Left ventricle myocardium inferior (tissue), 1 donor: ENCODE measurements around the gene CNTNAP2. TPM values are rescaled to one million over a fixed set of nuclear protein-coding genes. Genes with fewer than 3 reads are reported as not detected.

ENCODE experiments used
- DNase-seq: peaks from one replicate; pipeline ENCODE4 v3.0.0-alpha.2; 2020
- H3K27ac ChIP-seq: fragments of 200-600 bp; replicated peaks from 2 replicates; pipeline ENCODE4 v1.8.0; 2021
- H3K27me3 ChIP-seq: fragments of 200-600 bp; 2 replicates; pipeline ENCODE4 v1.8.0; 2021; ENCODE audit warnings: low read depth
- H3K36me3 ChIP-seq: fragments of 200-600 bp; 2 replicates; pipeline ENCODE4 v1.8.0; 2021
- H3K4me1 ChIP-seq: fragments of 200-600 bp; 2 replicates; pipeline ENCODE4 v1.8.0; 2021
- H3K4me3 ChIP-seq: fragments of 200-600 bp; 2 replicates; pipeline ENCODE4 v1.8.0; 2021; ENCODE audit warnings: mild to moderate bottlenecking, moderate library complexity
- H3K9me3 ChIP-seq: fragments of 200-600 bp; replicated peaks from 2 replicates; pipeline ENCODE4 v1.8.0; 2021
- CTCF ChIP-seq: fragments of 200-600 bp; IDR thresholded peaks from 2 replicates; pipeline ENCODE4 v1.8.0; 2021; ENCODE audit warnings: antibody characterized with exemption, mild to moderate bottlenecking, borderline replicate concordance
- intact Hi-C: fragments of 100-400 bp; cut with micrococcal nuclease; formaldehyde crosslinking; loops from one replicate; pipeline ENCODE4 v1.11.0; 2022
- total RNA-seq: library from RNA; stranded (reverse); fragmentation: NEBNext Ultra II Directional; extraction: Animal tissue kit (Norgen Biotek cat#: 25700); gene quantifications from one replicate; pipeline ENCODE4 v1.2.1, GENCODE V29; 2021
- donor health status: DM: no; HTN: yes; CAD: no; lungs with severe emphysema.

The CNTNAP2 gene
- total RNA-seq, 1 donor from 2014 or later, result 0.99 TPM

GRCh38 chr7:146698995-146699610 lies 582.5 kb downstream of the CNTNAP2 start:
- no peak for DNase-seq
- Histone ChIP-seq H3K27ac (no peak overlapping the region), H3K36me3 (no peaks in the 10 kb centered on the region), H3K9me3 (no peaks in the 10 kb centered on the region), H3K27me3 (no peaks in the 10 kb centered on the region), H3K4me3 (no peak overlapping the region), H3K4me1 (no peaks in the 10 kb centered on the region)
- intact Hi-C loops, result no loop called here
- TF ChIP-seq CTCF, result no peak

DNA sequence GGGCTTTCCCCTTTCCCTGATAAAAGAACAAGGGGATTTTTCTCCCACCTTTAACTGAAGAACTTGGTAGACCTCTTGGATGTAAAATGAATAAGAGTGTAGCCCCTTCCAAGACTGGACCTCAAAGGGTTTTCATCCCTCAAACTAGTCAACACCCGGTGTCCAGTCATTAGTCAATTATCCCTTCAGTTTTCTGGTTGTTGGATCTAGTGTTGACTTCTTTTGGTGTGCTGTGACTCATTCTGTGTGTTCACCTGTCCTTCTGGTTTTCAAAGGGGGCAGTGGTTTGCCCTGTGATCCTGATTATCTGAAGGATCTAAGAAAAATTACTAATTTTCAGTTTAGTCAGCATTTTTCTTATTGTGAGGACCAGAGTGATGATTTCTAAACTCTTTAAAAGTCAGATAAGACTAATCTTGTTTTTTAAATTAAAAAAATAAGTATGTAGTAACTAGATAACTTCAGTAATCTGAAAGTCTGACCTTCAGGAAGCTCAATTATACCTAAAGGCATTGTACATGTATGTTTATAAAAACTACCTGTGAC lies 583.5 kb downstream of the CNTNAP2 start:
- H3K27me3 ChIP-seq, result no peaks in the 10 kb centered on the region
- no peak for DNase-seq
- H3K4me3 ChIP-seq, result no peak overlapping the region
- no peak overlapping the region for H3K27ac ChIP-seq
- no peak for TF ChIP-seq CTCF
- intact Hi-C loops, result no loop called here
- no peaks in the 10 kb centered on the region for H3K36me3 ChIP-seq
- H3K9me3 ChIP-seq, result no peaks in the 10 kb centered on the region
- no peaks in the 10 kb centered on the region for H3K4me1 ChIP-seq

- Histone ChIP-seq H3K27ac (no peak overlapping the region), H3K4me1 (no peaks in the 10 kb centered on the region), H3K36me3 (no peaks in the 10 kb centered on the region), H3K27me3 (no peaks in the 10 kb centered on the region), H3K9me3 (no peaks in the 10 kb centered on the region), H3K4me3 (no peak overlapping the region)
- TF ChIP-seq CTCF, result no peak
- no peak for DNase-seq
- intact Hi-C loops, result no loop called here
Measured at GRCh38 chr7:146701166-146701565, 584.6 kb downstream of the CNTNAP2 start.

DNA sequence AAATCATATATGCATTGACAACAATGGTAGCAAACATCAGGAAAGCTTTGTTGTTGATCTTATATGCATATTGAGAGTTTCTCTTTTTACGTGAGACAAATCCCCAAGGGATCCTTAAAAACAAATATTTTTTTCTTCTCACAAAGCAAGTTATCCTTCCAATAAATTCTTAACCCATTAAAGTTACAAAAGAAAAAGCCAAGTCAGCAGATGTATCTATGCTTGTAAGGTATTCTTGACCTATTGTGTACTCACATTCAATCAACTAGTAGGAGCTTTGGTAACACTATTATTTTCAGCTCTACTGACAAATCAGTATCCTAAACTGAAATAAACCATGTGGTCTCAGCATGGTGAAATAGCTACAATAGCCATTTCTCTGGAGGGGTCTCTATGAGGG lies 586.3 kb downstream of the CNTNAP2 start:
- H3K27ac ChIP-seq, result no peak overlapping the region
- H3K36me3 ChIP-seq, result no peaks in the 10 kb centered on the region
- H3K4me1 ChIP-seq, result no peaks in the 10 kb centered on the region
- intact Hi-C loops, result no loop called here
- DNase-seq, result no peak
- no peaks in the 10 kb centered on the region for H3K9me3 ChIP-seq
- no peaks in the 10 kb centered on the region for H3K27me3 ChIP-seq
- no peak for TF ChIP-seq CTCF
- H3K4me3 ChIP-seq, result no peak overlapping the region

DNA sequence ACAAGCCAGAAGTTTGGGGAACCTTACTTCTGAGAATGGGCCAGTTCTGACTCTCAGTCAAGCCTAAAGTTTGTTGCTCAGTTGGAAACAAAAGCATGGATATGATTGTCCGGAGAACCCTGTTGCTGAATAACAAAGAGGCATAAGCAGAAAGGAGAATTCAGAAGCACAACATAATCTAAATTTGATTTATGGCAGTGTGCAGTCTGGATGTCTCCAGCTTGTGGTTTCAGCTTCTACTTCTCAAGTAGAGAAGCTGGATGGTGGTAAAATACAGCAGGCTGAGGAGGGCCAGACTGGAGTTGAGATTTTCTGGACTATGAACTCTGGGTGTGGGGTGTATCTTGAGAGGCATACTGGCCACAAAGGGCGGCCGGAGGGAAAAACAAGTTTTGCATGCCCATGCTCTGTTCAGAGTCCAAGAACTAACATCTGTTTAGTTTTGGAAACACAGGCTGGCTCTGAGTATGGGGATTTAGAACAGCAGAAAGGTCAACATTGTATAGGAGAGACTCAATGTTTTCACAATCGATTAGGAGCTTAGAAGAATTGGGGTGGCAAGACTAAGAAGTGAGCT lies 592.9 kb downstream of the CNTNAP2 start:
- Histone ChIP-seq H3K9me3 (no peaks in the 10 kb centered on the region), H3K36me3 (no peaks in the 10 kb centered on the region), H3K4me1 (no peaks in the 10 kb centered on the region), H3K27me3 (no peaks in the 10 kb centered on the region), H3K4me3 (no peak overlapping the region), H3K27ac (no peak overlapping the region)
- intact Hi-C loops, result no loop called here
- no peak for DNase-seq
- TF ChIP-seq CTCF, result no peak
